T-helper 2 cell treated with Interferon-gamma antibody and Interleukin-4, amounts not matched to agents 5 μg/mL and 100 μg/mL, for 36 hours (primary cell): ENCODE data around the gene GUSB.

Experiments
- DNase-seq: peaks from one replicate; pipeline ENCODE4 v3.0.0; 2021; ENCODE audit warnings: low spot score
- H3K27ac Mint-ChIP-seq: one replicate; pipeline ENCODE4 v1.8.0; 2021; ENCODE audit warnings: mild to moderate bottlenecking, mixed read lengths
- H3K27me3 Mint-ChIP-seq: one replicate; pipeline ENCODE4 v1.8.0; 2021; ENCODE audit warnings: low read depth, mixed read lengths
- H3K36me3 Mint-ChIP-seq: one replicate; pipeline ENCODE4 v1.8.0; 2021; ENCODE audit warnings: low read depth, mixed read lengths
- H3K4me1 Mint-ChIP-seq: one replicate; pipeline ENCODE4 v1.8.0; 2021; ENCODE audit warnings: low read depth, mixed read lengths
- H3K4me3 Mint-ChIP-seq: one replicate; pipeline ENCODE4 v1.8.0; 2022; ENCODE audit warnings: mild to moderate bottlenecking, moderate library complexity, mixed read lengths
- H3K9me3 Mint-ChIP-seq: one replicate; pipeline ENCODE4 v1.8.0; 2021; ENCODE audit warnings: mixed read lengths

Gene GUSB

GRCh38 chr7:65931685-65932084 is 50.3 kb downstream of the GUSB start:
- Mint-ChIP-seq H3K4me3 (no peak overlapping the region), H3K9me3 (no peaks in the 10 kb centered on the region), H3K27ac (no peak overlapping the region)

DNA sequence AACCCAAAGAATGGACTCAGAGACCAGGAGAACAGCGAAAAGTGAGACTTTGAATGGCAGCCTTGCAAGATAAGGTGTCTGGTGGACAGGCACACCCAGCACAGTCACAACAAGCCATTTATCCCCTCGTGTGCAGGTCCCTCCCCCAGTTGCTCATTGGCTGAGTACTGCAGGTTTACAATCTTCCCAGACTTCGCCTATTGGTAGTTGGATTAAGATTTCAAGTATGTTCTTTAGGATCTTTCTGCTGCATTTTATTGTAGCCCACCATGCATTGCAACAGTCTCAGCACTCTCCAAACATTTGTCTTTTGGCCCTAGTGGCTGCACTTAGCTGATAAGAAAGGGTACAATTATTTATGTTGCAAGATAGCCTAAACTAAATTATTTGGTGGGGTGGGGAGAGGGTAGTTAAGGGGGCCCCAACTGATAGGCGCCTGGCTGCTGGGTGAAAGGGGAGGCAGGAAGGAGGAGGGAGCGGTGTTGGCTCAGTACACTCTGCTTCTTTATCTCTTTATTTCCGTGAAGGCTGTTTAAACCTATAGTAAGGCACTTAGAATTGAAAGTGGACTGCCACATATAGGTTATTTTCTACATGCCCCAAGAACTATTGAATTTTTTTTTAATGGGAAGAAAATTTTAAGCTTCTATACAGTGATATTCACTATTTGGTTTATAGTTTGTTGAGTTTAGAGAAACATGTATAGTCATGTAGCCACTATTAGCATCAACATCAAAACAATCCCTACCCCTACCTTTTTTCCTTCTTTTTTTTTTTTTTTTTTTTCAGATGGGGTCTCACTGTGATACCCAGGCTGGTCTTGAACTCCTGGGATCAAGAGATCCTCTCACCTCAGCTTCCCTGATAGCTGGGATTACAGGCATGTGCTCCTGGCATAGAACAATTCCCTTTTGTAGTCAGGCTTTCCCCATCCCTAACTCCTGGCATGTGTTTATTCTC is 54.2 kb downstream of the GUSB start:
- no peak for DNase-seq
- Mint-ChIP-seq H3K36me3 (peaks cover 1% of the 10 kb centered on the region), H3K9me3 (no peaks in the 10 kb centered on the region), H3K27ac (no peak overlapping the region), H3K4me3 (no peak overlapping the region), H3K4me1 (no peaks in the 10 kb centered on the region), H3K27me3 (no peaks in the 10 kb centered on the region)

More at GRCh38 chr7:65931685-65932084, 50.3 kb downstream of the GUSB start:
- Mint-ChIP-seq H3K27me3 (no peaks in the 10 kb centered on the region), H3K36me3 (peaks cover 1% of the 10 kb centered on the region), H3K4me1 (peaks cover 11% of the 10 kb centered on the region)
- DNase-seq, result no peak

GRCh38 chr7:65926588-65926987 is 55.4 kb downstream of the GUSB start:
- Mint-ChIP-seq H3K9me3 (no peaks in the 10 kb centered on the region), H3K27ac (no peak overlapping the region), H3K4me1 (no peaks in the 10 kb centered on the region)

GRCh38 chr7:65925040-65925439 is 57.0 kb downstream of the GUSB start:
- no peak for DNase-seq
- no peaks in the 10 kb centered on the region for H3K4me1 Mint-ChIP-seq
- H3K36me3 Mint-ChIP-seq, result no peaks in the 10 kb centered on the region

More at GRCh38 chr7:65926588-65926987, 55.4 kb downstream of the GUSB start:
- Mint-ChIP-seq H3K4me3 (no peak overlapping the region), H3K27me3 (no peaks in the 10 kb centered on the region), H3K36me3 (no peaks in the 10 kb centered on the region)
- DNase-seq, result no peak

DNA sequence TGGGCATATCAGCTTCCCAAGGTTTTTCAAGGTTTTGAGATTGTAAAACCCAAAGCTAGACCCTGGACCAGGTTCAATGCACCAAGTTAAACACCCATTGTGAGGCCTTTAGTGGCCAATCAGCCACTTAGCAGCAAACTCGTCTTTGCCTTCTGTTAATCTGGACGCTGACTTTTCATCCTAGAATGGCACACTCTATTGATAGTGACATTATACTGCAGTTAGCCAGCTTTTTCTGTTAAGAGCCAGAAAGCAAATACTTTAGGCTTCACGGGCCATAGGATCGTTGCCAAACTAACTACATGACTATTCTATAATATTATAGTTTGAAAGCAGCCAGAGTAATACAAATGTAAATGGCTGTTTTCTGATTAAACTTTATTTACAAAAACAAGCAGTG is 57.8 kb downstream of the GUSB start:
- no peaks in the 10 kb centered on the region for H3K36me3 Mint-ChIP-seq

More at GRCh38 chr7:65925040-65925439, 57.0 kb downstream of the GUSB start:
- Mint-ChIP-seq H3K27me3 (no peaks in the 10 kb centered on the region), H3K27ac (no peak overlapping the region), H3K4me3 (no peak overlapping the region), H3K9me3 (no peaks in the 10 kb centered on the region)

DNA sequence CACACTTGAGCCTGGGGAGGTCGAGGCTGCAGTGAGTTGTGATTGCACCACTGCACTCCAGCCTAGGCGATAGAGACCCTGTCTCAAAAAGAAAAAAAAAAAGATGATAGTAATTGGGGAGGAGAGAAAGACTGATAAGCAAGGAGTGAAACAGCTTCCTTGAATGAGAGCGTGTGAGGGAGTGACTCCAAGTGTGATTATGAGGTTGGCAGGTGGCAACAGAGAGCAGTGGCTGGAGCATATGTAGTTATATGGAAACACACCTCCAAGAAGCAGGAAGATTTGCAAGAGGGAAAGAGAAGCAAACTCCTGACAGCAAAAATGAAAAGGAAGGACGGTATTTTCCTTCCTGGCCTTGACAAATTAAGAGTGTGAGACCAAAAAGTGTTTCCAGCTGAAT is 58.7 kb downstream of the GUSB start:
- Mint-ChIP-seq H3K4me1 (no peaks in the 10 kb centered on the region), H3K27me3 (no peaks in the 10 kb centered on the region), H3K27ac (no peak overlapping the region), H3K9me3 (no peaks in the 10 kb centered on the region), H3K4me3 (no peak overlapping the region), H3K36me3 (no peaks in the 10 kb centered on the region)
- DNase-seq, result no peak

More for the DNA sequence above, 57.8 kb downstream of the GUSB start:
- Mint-ChIP-seq H3K9me3 (no peaks in the 10 kb centered on the region), H3K4me1 (no peaks in the 10 kb centered on the region), H3K4me3 (no peak overlapping the region), H3K27ac (no peak overlapping the region), H3K27me3 (no peaks in the 10 kb centered on the region)
- no peak for DNase-seq

DNA sequence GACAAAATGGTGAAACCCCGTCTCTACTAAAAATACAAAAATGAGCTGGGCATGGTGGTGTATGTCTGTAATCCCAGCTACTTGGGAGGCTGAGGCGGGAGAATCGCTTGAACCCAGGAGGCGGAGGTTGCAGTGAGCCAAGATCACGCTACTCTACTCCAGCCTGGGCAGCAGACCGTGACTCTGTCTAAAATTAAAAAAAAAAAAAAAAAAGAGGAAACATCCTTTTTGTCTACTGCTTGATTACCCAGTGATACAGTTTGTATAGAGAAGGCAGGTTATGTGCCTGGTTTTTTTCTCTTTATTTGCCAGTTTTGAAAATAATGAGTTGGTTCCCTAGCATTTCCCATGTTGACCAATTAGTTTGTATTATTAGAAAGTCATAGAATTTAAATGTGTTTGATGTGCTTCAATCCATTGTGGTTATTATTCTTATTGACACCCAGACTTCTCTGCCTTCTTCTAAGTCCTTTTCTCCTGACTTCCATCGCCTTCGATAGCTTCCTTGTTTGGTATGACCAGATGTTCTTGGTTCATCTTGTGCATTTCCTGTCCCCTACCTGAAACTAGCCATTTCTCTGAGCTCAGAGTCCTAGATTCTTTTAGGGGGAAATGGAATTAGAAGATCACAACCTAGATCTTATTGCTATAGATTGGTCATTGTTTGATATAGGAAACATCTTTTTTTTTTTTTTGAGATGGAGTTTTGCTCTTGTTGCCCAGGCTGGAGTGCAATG is 65.9 kb downstream of the GUSB start:
- Mint-ChIP-seq H3K4me1 (peaks cover 1% of the 10 kb centered on the region), H3K4me3 (no peak overlapping the region), H3K27me3 (no peaks in the 10 kb centered on the region), H3K27ac (no peak overlapping the region), H3K36me3 (no peaks in the 10 kb centered on the region), H3K9me3 (no peaks in the 10 kb centered on the region)
- no peak for DNase-seq

GRCh38 chr7:65912237-65912636 is 69.8 kb downstream of the GUSB start:
- H3K4me3 Mint-ChIP-seq, result no peak overlapping the region
- peaks cover 8% of the 10 kb centered on the region for H3K4me1 Mint-ChIP-seq
- H3K9me3 Mint-ChIP-seq, result no peaks in the 10 kb centered on the region

More at GRCh38 chr7:65912237-65912636, 69.8 kb downstream of the GUSB start:
- DNase-seq, result no peak
- Mint-ChIP-seq H3K27ac (no peak overlapping the region), H3K27me3 (no peaks in the 10 kb centered on the region), H3K36me3 (no peaks in the 10 kb centered on the region)
